HG03064 (cell line): Measurements from ENCODE around the gene SYTL2.

ENCODE experiments used
- ATAC-seq: cut with Tn5 transposase; IDR thresholded peaks from one replicate; pipeline ENCODE4 v1.9.1; 2021; ENCODE audit warnings: low read depth; ENCODE audit not compliant: unreplicated experiment

Gene SYTL2

GRCh38 chr11:85828640-85828978, 17.7 kb upstream of the SYTL2 start:
- ATAC-seq, result no peak

GRCh38 chr11:85827748-85828639, 17.1 kb upstream of the SYTL2 start:
- ATAC-seq, result no peak

- no peak for ATAC-seq
These were observed 15.3 kb upstream of the SYTL2 start for GRCh38 chr11:85826116-85826855.

GRCh38 chr11:85825616-85826015, 14.7 kb upstream of the SYTL2 start:
- ATAC-seq, result no peak

GRCh38 chr11:85823816-85824215, 12.9 kb upstream of the SYTL2 start:
- ATAC-seq, result no peak

- ATAC-seq, result no peak
These were observed 11.9 kb upstream of the SYTL2 start for GRCh38 chr11:85822814-85823213.

- no peak for ATAC-seq
These were observed 10.7 kb upstream of the SYTL2 start for GRCh38 chr11:85821636-85822035.

GRCh38 chr11:85819441-85819840, 8.5 kb upstream of the SYTL2 start:
- ATAC-seq, result no peak

- no peak for ATAC-seq
These were observed 4.4 kb upstream of the SYTL2 start for GRCh38 chr11:85815186-85815931.

GRCh38 chr11:85813721-85814120, 2.8 kb upstream of the SYTL2 start:
- ATAC-seq, result no peak

- no peak for ATAC-seq
These were observed 683 bp upstream of the SYTL2 start for GRCh38 chr11:85811624-85812023.

GRCh38 chr11:85810521-85810870, 445 bp downstream of the SYTL2 start:
- no peak for ATAC-seq

- no peak for ATAC-seq
These were observed 1.1 kb downstream of the SYTL2 start for GRCh38 chr11:85809863-85810262.

- no peak for ATAC-seq
These were observed 1.8 kb downstream of the SYTL2 start for GRCh38 chr11:85809191-85809590.

GRCh38 chr11:85806876-85807275, 4.1 kb downstream of the SYTL2 start:
- ATAC-seq, result no peak

GRCh38 chr11:85806016-85806415, 4.9 kb downstream of the SYTL2 start:
- no peak for ATAC-seq

GRCh38 chr11:85805387-85805786, 5.6 kb downstream of the SYTL2 start:
- no peak for ATAC-seq

GRCh38 chr11:85803920-85804319, 7.0 kb downstream of the SYTL2 start:
- ATAC-seq, result no peak

- no peak for ATAC-seq
These were observed 7.6 kb downstream of the SYTL2 start for GRCh38 chr11:85803303-85803702.

- ATAC-seq, result no peak
These were observed 9.4 kb downstream of the SYTL2 start for GRCh38 chr11:85801527-85801926.

- no peak for ATAC-seq
These were observed 10.2 kb downstream of the SYTL2 start for GRCh38 chr11:85800595-85801342.
